Body of pancreas (tissue), 4 donors: ENCODE data around the gene ADAMTS17. TPM values are rescaled to one million over a fixed set of nuclear protein-coding genes. Genes with fewer than 3 reads are reported as not detected.

Experiments
- ATAC-seq: fragments of 150-250 bp; one replicate; pipeline ENCODE4 v1.9.1; 2016
- DNase-seq, 4 donors: peaks; one replicate each; pipeline ENCODE4 v3.0.0-alpha.2; 2019
- H3K27ac ChIP-seq, 4 donors: fragments of 200-600 bp; sonication (generic); 1 replicate in 3 of 4; 2 replicates in 1 of 4; pipeline versions ENCODE4 v1.5.1 to v1.6.1; 2016 to 2019; ENCODE audit warnings: mild to moderate bottlenecking in 1 of 4, mixed read lengths in 1 of 4, moderate library complexity in 1 of 4
- H3K27me3 ChIP-seq, 2 donors: fragments of 200-600 bp; sonication (generic); one replicate each; pipeline ENCODE4 v1.6.0; 2016; ENCODE audit warnings: mild to moderate bottlenecking in 1 of 2
- H3K36me3 ChIP-seq, 2 donors: fragments of 200-600 bp; sonication (generic); replicated peaks in 1 of 2; 2 replicates each; pipeline ENCODE4 v1.5.1; 2016; ENCODE audit warnings: low read depth in 2 of 2; ENCODE audit not compliant: insufficient read depth in 1 of 2
- H3K4me1 ChIP-seq: fragments of 200-600 bp; sonication (generic); one replicate; pipeline ENCODE4 v1.6.0; 2016
- H3K4me3 ChIP-seq, 2 donors: fragments of 200-600 bp; sonication (generic); 1 replicate in 1 of 2; 2 replicates in 1 of 2; pipeline ENCODE4 v1.5.1; 2016 to 2019
- H3K9me3 ChIP-seq, 3 donors: fragments of 200-600 bp; sonication (generic); 1 replicate in 2 of 3; 2 replicates in 1 of 3; pipeline ENCODE4 v1.5.1; 2016
- CTCF ChIP-seq, 7 experiments: fragments of 450-650 bp in 4 of 7; fragments of 200-600 bp in 3 of 7; sonication (generic) in 3 of 7; IDR thresholded peaks; one replicate each; pipeline ENCODE4 v1.5.1; 2016 to 2019; ENCODE audit warnings: antibody characterized with exemption in 7 of 7
- POLR2A ChIP-seq, 3 donors: fragments of 450-650 bp; IDR thresholded peaks; one replicate each; pipeline ENCODE4 v1.6.1; 2016; ENCODE audit warnings: antibody characterized with exemption in 3 of 3, mild to moderate bottlenecking in 2 of 3
- WGBS, 2 donors: methylation state at CpG; one replicate each; pipeline ENCODE4 v1.1.5; 2017; 5-methylcytosine and 5-hydroxymethylcytosine counted together
- intact Hi-C: fragments of 100-400 bp; cut with DNase I; formaldehyde crosslinking; loops from one replicate; pipeline ENCODE4 v1.15.1; 2023
- total RNA-seq, 2 donors: library from RNA; depleted of rRNA; stranded (reverse); fragments of >200 nt; gene quantifications; one replicate each; pipeline ENCODE4 v1.1.0, GENCODE V29; 2016

The ADAMTS17 gene
- total RNA-seq, 2 donors from 2014 or later = 24.6 to 26.0 TPM

DNA sequence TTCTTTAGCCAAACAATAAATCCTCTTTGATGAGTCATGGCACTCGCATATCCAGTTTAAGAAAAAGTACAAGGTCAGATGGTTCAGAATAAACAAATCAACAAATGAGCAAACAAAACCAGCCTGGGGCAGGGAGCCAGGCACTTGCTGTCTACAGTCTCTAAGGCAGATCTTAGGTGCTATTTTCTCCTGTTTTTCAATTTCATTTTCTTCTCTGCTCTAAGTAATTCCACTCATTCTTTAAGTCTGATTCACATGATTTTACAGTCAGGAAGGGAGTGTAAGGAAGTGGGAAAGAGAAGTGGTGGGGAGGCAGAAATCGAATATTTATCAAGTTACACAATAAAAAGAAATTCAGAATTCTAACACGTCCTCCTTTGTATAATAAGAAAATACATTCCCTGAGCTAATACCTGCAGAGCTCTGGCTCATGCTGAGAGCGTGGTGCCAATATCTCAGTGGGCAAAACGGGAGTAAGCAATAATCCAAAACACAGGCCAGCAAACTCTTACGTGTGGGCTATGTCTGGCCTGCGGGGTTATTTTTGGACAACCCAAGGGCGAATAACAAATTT is 298.6 kb downstream of the ADAMTS17 start:
- Histone ChIP-seq H3K4me1 (peaks cover 18% of the 10 kb centered on the region), H3K9me3 (no peaks in the 10 kb centered on the region), H3K27me3 (no peaks in the 10 kb centered on the region), H3K36me3 (no peaks in the 10 kb centered on the region), H3K27ac (peak overlapping the region in 1 of 4 donors; percentile 29), H3K4me3 (no peak overlapping the region)
- WGBS, 2 donors = 52 to 53% methylated on average over 8 of the region's 8 CpGs
- ATAC-seq (peak; percentile 69), DNase-seq (peak; percentile 34 to 69 (median 42))
- intact Hi-C loops = no loop called here
- TF ChIP-seq POLR2A (IDR thresholded peaks at IDR 0.05) (no peak), CTCF (IDR thresholded peaks at IDR 0.05) (no peak)

DNA sequence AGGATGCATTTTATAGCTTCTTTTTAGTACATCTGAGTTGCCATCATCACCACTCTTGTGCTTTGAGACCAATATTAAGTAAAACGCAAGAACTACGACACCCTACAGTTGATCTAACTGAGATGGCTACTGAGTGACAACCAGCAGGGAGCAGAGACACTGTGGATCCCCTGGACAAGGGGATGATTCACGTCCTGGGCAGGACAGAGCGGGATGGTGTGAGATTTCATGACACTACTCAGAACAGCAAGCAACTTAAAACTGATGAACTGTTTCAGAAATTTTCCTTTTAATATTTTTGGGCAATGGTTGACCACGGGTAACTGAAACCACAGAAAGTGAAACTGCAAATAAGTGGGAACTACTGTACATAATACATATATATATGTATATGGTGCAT is 299.2 kb downstream of the ADAMTS17 start:
- ATAC-seq = no peak

DNA sequence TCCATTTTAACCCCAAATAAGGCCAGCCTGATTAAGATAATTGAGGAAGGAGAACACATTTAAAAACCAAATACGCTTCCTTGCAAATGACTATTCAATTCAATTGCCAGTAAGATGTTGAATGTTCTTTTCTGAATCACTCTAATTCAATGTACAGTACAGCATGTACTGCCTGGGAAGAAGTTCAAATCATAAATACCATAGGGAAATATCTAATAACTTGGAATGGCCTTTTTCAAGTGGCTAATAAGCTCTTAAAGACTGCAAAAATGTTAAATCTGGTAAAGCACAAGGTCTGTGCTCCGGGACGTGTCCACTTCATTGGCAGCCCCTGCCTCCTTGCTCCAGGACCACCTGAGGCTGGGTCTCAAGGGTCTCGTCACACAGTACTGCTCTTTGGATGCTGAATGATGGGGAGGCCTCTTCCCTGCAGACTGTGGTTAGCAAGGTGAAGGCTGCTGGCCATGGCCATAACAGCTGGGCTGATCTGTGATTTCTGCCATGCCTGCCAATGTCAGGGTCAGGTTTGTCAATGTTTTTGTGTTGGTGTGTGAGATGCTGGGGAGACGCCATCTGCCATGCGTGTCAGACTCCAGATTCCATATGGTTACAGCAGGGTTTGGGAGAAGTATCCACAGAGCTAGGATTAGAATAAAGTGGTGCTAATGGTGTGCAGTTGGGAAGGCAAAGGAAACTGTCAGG is 300.5 kb downstream of the ADAMTS17 start:
- Histone ChIP-seq H3K4me1 (peaks cover 18% of the 10 kb centered on the region), H3K9me3 (no peaks in the 10 kb centered on the region), H3K27ac (no peak overlapping the region), H3K27me3 (no peaks in the 10 kb centered on the region), H3K36me3 (no peaks in the 10 kb centered on the region), H3K4me3 (no peak overlapping the region)
- TF ChIP-seq POLR2A (IDR thresholded peaks at IDR 0.05) = no peak
- no peak for TF ChIP-seq CTCF (IDR thresholded peaks at IDR 0.05)
- intact Hi-C loops = no loop called here
- 93 to 94% methylated on average over 3 to 6 of the region's 6 CpGs for WGBS, 2 donors
- ATAC-seq (no peak), DNase-seq (no peak)

More for the DNA sequence above, 299.2 kb downstream of the ADAMTS17 start:
- Histone ChIP-seq H3K9me3 (no peaks in the 10 kb centered on the region), H3K27ac (no peak overlapping the region), H3K4me1 (peaks cover 18% of the 10 kb centered on the region), H3K4me3 (no peak overlapping the region), H3K27me3 (no peaks in the 10 kb centered on the region), H3K36me3 (no peaks in the 10 kb centered on the region)
- DNase-seq = no peak
- intact Hi-C loops = no loop called here
- 86 to 87% methylated on average over 5 of the region's 5 CpGs for WGBS, 2 donors
- no peak for TF ChIP-seq POLR2A (IDR thresholded peaks at IDR 0.05)
- TF ChIP-seq CTCF (IDR thresholded peaks at IDR 0.05) = no peak

GRCh38 chr15:100039994-100040393 is 301.8 kb downstream of the ADAMTS17 start:
- Histone ChIP-seq H3K4me3 (no peak overlapping the region), H3K27ac (no peak overlapping the region), H3K4me1 (peaks cover 19% of the 10 kb centered on the region), H3K27me3 (no peaks in the 10 kb centered on the region), H3K9me3 (no peaks in the 10 kb centered on the region), H3K36me3 (no peaks in the 10 kb centered on the region)
- no peak for DNase-seq
- TF ChIP-seq POLR2A (IDR thresholded peaks at IDR 0.05) = no peak
- no peak for TF ChIP-seq CTCF (IDR thresholded peaks at IDR 0.05)
- intact Hi-C loops = no loop called here
- no peak for ATAC-seq
- 84 to 86% methylated on average over 5 of the region's 5 CpGs for WGBS, 2 donors

DNA sequence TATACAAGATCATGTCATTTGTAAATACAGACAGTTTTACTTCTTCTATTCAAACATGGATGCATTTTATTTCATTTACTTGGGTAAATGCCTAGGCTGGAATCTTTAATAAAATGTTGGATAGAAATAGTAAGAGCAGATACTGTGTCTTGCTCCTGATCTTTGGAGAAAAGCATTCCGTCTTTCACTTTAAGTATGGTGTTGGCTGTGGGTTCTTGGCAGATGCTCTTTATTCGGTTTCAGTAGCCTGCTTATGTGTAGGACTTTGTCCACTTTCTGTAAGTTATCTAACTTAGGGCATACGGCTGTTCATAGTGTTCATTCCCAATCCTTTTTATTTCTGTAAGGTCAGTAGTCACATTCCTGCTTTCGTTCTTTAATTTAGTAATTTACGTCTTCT is 303.0 kb downstream of the ADAMTS17 start:
- DNase-seq (no peak), ATAC-seq (no peak)

More for the DNA sequence above, 303.0 kb downstream of the ADAMTS17 start:
- TF ChIP-seq CTCF (IDR thresholded peaks at IDR 0.05) = no peak
- TF ChIP-seq POLR2A (IDR thresholded peaks at IDR 0.05) = no peak
- H3K27ac ChIP-seq = no peak overlapping the region
- intact Hi-C loops = no loop called here
- no peaks in the 10 kb centered on the region for H3K9me3 ChIP-seq
- WGBS, 2 donors = 77 to 84% methylated on average over 5 of the region's 5 CpGs
- peaks cover 26% of the 10 kb centered on the region for H3K4me1 ChIP-seq
- H3K36me3 ChIP-seq = no peaks in the 10 kb centered on the region
- no peak overlapping the region for H3K4me3 ChIP-seq
- H3K27me3 ChIP-seq = no peaks in the 10 kb centered on the region
